ENCODE data around the gene PIGU.

Gene PIGU

DNA sequence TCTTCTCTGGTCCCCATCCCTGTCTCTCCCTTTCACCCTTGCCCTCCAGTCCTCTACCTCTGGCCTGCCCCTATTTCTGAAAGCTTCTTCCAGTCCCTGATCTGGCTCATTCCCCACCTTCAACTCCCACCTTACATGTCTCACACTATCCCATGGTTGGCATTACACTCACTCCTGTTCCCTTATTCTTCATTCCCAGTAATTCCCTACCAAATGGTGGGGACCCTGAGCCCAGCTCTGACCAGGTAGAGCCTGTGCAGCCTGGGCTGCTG lies 33.6 kb upstream of the PIGU start:
- no peak for DNase-seq (ENCODE audit: extremely low read depth, low read depth)
- TF ChIP-seq, protein P1, sequence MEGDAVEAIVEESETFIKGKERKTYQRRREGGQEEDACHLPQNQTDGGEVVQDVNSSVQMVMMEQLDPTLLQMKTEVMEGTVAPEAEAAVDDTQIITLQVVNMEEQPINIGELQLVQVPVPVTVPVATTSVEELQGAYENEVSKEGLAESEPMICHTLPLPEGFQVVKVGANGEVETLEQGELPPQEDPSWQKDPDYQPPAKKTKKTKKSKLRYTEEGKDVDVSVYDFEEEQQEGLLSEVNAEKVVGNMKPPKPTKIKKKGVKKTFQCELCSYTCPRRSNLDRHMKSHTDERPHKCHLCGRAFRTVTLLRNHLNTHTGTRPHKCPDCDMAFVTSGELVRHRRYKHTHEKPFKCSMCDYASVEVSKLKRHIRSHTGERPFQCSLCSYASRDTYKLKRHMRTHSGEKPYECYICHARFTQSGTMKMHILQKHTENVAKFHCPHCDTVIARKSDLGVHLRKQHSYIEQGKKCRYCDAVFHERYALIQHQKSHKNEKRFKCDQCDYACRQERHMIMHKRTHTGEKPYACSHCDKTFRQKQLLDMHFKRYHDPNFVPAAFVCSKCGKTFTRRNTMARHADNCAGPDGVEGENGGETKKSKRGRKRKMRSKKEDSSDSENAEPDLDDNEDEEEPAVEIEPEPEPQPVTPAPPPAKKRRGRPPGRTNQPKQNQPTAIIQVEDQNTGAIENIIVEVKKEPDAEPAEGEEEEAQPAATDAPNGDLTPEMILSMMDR (IDR thresholded peaks at IDR 0.05; ENCODE audit: low read depth, low read length, missing control alignments) = no peak
- H3K4me3 ChIP-seq (replicated peaks; ENCODE audit: low read depth, low read length) = peak overlapping the region; percentile 53; the same call in 1 of the 2 replicates

DNA sequence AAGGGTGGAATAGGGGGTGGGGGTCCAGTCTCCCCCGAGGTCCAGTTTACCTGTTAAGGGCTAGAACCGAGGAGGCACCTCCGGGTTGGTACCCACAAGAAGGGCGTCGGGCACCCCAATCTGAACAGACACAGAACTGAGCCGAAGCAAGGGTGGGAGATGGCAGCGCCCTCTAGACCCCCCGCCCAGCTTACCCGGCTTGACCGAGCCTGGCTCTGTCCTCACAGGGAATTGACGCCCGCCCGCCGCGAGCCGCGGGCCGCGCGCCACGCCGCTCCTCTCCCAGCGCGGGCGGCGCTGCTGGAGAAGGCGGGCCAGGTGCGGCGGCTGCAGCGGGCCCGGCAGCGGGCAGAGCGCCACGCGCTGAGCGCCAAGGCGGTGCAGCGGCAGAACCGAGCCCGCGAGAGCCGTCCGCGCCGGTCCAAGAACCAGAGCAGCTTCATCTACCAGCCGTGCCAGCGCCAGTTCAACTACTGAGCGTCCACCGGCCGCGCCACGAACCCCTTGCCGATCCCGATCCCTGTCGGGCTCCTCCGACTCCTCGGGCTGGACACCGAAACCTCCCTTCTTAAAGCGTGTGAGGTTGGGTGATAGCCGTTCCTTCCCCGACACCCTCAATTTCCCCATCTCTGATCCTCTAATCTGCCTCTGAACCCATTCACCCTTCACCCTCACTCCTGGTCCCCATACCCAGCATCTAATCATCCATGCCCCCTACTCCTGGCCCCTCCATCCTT lies 33.1 kb upstream of the PIGU start:
- DNase-seq (ENCODE audit: extremely low read depth, low read depth) = no peak

GRCh38 chr20:34709044-34709830 lies 32.3 kb upstream of the PIGU start:
- DNase-seq (ENCODE audit: extremely low read depth, low read depth) = no peak
- TF ChIP-seq, protein P1 (IDR thresholded peaks at IDR 0.05; ENCODE audit: low read depth, low read length, missing control alignments) = no peak
- H3K4me3 ChIP-seq (replicated peaks; ENCODE audit: low read depth, low read length) = peak overlapping the region; percentile 53

More for the DNA sequence above, 33.1 kb upstream of the PIGU start:
- TF ChIP-seq, protein P1 (IDR thresholded peaks at IDR 0.05; ENCODE audit: low read depth, low read length, missing control alignments) = peak; percentile 43
- H3K4me3 ChIP-seq (replicated peaks; ENCODE audit: low read depth, low read length) = peak overlapping the region; percentile 53

GRCh38 chr20:34708621-34709043 lies 31.7 kb upstream of the PIGU start:
- TF ChIP-seq, protein P1 (IDR thresholded peaks at IDR 0.05; ENCODE audit: low read depth, low read length, missing control alignments) = peak; percentile 54
- DNase-seq (ENCODE audit: extremely low read depth, low read depth) = no peak
- peak overlapping the region; percentile 53 for H3K4me3 ChIP-seq (replicated peaks; ENCODE audit: low read depth, low read length)

- TF ChIP-seq, protein P1 (IDR thresholded peaks at IDR 0.05; ENCODE audit: low read depth, low read length, missing control alignments) = no peak
- H3K4me3 ChIP-seq (replicated peaks; ENCODE audit: low read depth, low read length) = no peak overlapping the region
- no peak for DNase-seq (ENCODE audit: extremely low read depth, low read depth)
Observed at GRCh38 chr20:34706912-34707784, 30.3 kb upstream of the PIGU start.

DNA sequence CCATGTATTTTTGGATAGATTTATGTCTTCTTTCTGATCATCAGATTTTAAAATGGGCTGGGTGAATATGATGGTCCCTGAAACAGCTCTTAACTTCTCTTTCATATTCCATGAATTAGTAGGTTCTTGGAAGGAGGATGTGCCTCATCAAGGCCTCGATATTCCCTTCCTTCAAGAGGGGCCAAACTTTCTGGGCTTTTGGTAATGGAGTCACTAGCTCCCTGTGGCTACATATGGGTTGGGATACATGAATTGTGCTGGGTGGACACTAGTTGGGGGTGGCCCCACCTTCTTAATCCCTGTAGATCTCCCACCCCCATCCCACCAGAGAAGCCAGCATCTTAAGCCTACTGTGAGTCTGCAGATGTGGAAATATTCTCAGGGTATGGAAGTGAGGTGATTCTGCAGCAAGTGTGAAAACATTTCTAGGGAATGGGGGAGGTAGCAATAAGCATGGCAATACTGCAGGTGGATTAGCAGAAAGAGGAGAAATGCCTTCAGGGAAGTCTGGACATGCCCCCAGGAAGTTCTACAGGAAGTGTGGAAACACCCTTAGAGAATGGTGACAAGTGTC lies 29.5 kb upstream of the PIGU start:
- TF ChIP-seq, protein P1 (IDR thresholded peaks at IDR 0.05; ENCODE audit: low read depth, low read length, missing control alignments) = no peak
- no peak for DNase-seq (ENCODE audit: extremely low read depth, low read depth)
- H3K4me3 ChIP-seq (replicated peaks; ENCODE audit: low read depth, low read length) = no peak overlapping the region
